ENCODE results near the gene KCNN3. TPM values are rescaled to one million over a fixed set of nuclear protein-coding genes. Genes with fewer than 3 reads are reported as not detected.

Gene KCNN3
- total RNA-seq, 1 donor from 2014 or later = 4.8 TPM

- no peak for DNase-seq (ENCODE audit: extremely low read depth, low read depth, low spot score)
Observed at GRCh38 chr1:154739654-154740053, 130.4 kb downstream of the KCNN3 start.

- DNase-seq (ENCODE audit: extremely low read depth, low read depth, low spot score) = no peak
Observed at GRCh38 chr1:154736841-154737240, 133.2 kb downstream of the KCNN3 start.

- DNase-seq (ENCODE audit: extremely low read depth, low read depth, low spot score) = no peak
Observed at GRCh38 chr1:154735804-154736168, 134.3 kb downstream of the KCNN3 start.

GRCh38 chr1:154735061-154735803 is 134.8 kb downstream of the KCNN3 start:
- no peak for DNase-seq (ENCODE audit: extremely low read depth, low read depth, low spot score)

- DNase-seq (ENCODE audit: extremely low read depth, low read depth, low spot score) = no peak
Observed at GRCh38 chr1:154733621-154734020, 136.5 kb downstream of the KCNN3 start.

- no peak for DNase-seq (ENCODE audit: extremely low read depth, low read depth, low spot score)
Observed at GRCh38 chr1:154730986-154731489, 139.0 kb downstream of the KCNN3 start.

- peak; percentile 87 for DNase-seq (ENCODE audit: extremely low read depth, low read depth, low spot score)
Observed at GRCh38 chr1:154730259-154730658, 139.8 kb downstream of the KCNN3 start.

GRCh38 chr1:154729577-154729976 is 140.5 kb downstream of the KCNN3 start:
- DNase-seq (ENCODE audit: extremely low read depth, low read depth, low spot score) = no peak

GRCh38 chr1:154729031-154729442 is 141.0 kb downstream of the KCNN3 start:
- DNase-seq (ENCODE audit: extremely low read depth, low read depth, low spot score) = peak; percentile 54

GRCh38 chr1:154726896-154727753 is 143.0 kb downstream of the KCNN3 start:
- no peak for DNase-seq (ENCODE audit: extremely low read depth, low read depth, low spot score)

GRCh38 chr1:154726443-154726842 is 143.6 kb downstream of the KCNN3 start:
- no peak for DNase-seq (ENCODE audit: extremely low read depth, low read depth, low spot score)

- DNase-seq (ENCODE audit: extremely low read depth, low read depth, low spot score) = no peak
Observed at GRCh38 chr1:154725865-154726264, 144.2 kb downstream of the KCNN3 start.

GRCh38 chr1:154720328-154721297 is 149.5 kb downstream of the KCNN3 start:
- no peak for DNase-seq (ENCODE audit: extremely low read depth, low read depth, low spot score)

- no peak for DNase-seq (ENCODE audit: extremely low read depth, low read depth, low spot score)
Observed at GRCh38 chr1:154719586-154720327, 150.3 kb downstream of the KCNN3 start.

- DNase-seq (ENCODE audit: extremely low read depth, low read depth, low spot score) = no peak
Observed at GRCh38 chr1:154718566-154718965, 151.5 kb downstream of the KCNN3 start.

GRCh38 chr1:154717528-154717924 is 152.6 kb downstream of the KCNN3 start:
- no peak for DNase-seq (ENCODE audit: extremely low read depth, low read depth, low spot score)

- DNase-seq (ENCODE audit: extremely low read depth, low read depth, low spot score) = no peak
Observed at GRCh38 chr1:154716614-154717527, 153.2 kb downstream of the KCNN3 start.

- DNase-seq (ENCODE audit: extremely low read depth, low read depth, low spot score) = no peak
Observed at GRCh38 chr1:154716011-154716410, 154.1 kb downstream of the KCNN3 start.

GRCh38 chr1:154715385-154715784 is 154.7 kb downstream of the KCNN3 start:
- DNase-seq (ENCODE audit: extremely low read depth, low read depth, low spot score) = no peak
